HEK293 (cell line): ENCODE results near the gene FADS1.

ENCODE experiments used
- EGR2 ChIP-seq: fragments of 450-650 bp; formaldehyde crosslinking; IDR thresholded peaks from 2 replicates; pipeline ENCODE4 v1.5.1; 2016; ENCODE audit warnings: low read depth, missing biosample characterization, missing genetic modification characterization
- GLIS2 ChIP-seq: fragments of 450-650 bp; formaldehyde crosslinking; IDR thresholded peaks from 2 replicates; pipeline ENCODE4 v1.5.1; 2016; ENCODE audit warnings: missing biosample characterization, missing genetic modification characterization
- IKZF3 ChIP-seq: fragments of 450-650 bp; IDR thresholded peaks from 2 replicates; pipeline ENCODE4 v1.5.0; 2018; ENCODE audit warnings: missing biosample characterization, mild to moderate bottlenecking, missing genetic modification characterization, moderate library complexity
- KLF1 ChIP-seq: fragments of 450-650 bp; formaldehyde crosslinking; IDR thresholded peaks from 2 replicates; pipeline ENCODE4 v1.5.1; 2016; ENCODE audit warnings: missing biosample characterization, missing genetic modification characterization
- OSR2 ChIP-seq: fragments of 450-650 bp; formaldehyde crosslinking; IDR thresholded peaks from 2 replicates; pipeline ENCODE4 v1.5.1; 2016; ENCODE audit warnings: missing biosample characterization, missing genetic modification characterization
- PRDM10 ChIP-seq: fragments of 450-650 bp; formaldehyde crosslinking; IDR thresholded peaks from 2 replicates; pipeline ENCODE4 v1.5.1; 2016; ENCODE audit warnings: missing biosample characterization, missing genetic modification characterization
- RBAK ChIP-seq: fragments of 450-650 bp; formaldehyde crosslinking; IDR thresholded peaks from 2 replicates; pipeline ENCODE4 v1.5.1; 2016; ENCODE audit warnings: missing biosample characterization, missing genetic modification characterization
- SP7 ChIP-seq: fragments of 450-650 bp; formaldehyde crosslinking; IDR thresholded peaks from 2 replicates; pipeline ENCODE4 v1.5.1; 2016; ENCODE audit warnings: missing biosample characterization, missing genetic modification characterization
- YY2 ChIP-seq: fragments of 450-650 bp; formaldehyde crosslinking; IDR thresholded peaks from 2 replicates; pipeline ENCODE4 v1.5.1; 2016; ENCODE audit warnings: missing biosample characterization, missing genetic modification characterization
- ZBTB1 ChIP-seq: fragments of 450-650 bp; formaldehyde crosslinking; IDR thresholded peaks from 2 replicates; pipeline ENCODE4 v1.5.1; 2016; ENCODE audit warnings: missing biosample characterization, missing genetic modification characterization
- ZBTB17 ChIP-seq: fragments of 450-650 bp; formaldehyde crosslinking; IDR thresholded peaks from 2 replicates; pipeline ENCODE4 v1.5.1; 2016; ENCODE audit warnings: missing biosample characterization, missing genetic modification characterization
- ZEB2 ChIP-seq: fragments of 450-650 bp; formaldehyde crosslinking; IDR thresholded peaks from 2 replicates; pipeline ENCODE4 v1.5.1; 2016; ENCODE audit warnings: missing biosample characterization, missing genetic modification characterization
- ZFHX2 ChIP-seq: fragments of 450-650 bp; formaldehyde crosslinking; conservative IDR thresholded peaks from 2 replicates; pipeline ENCODE4 v1.5.1; 2016; ENCODE audit warnings: missing biosample characterization, missing genetic modification characterization
- ZIC2 ChIP-seq: fragments of 450-650 bp; formaldehyde crosslinking; IDR thresholded peaks from 2 replicates; pipeline ENCODE4 v1.5.1; 2016; ENCODE audit warnings: missing biosample characterization, missing genetic modification characterization
- ZNF112 ChIP-seq: fragments of 450-650 bp; formaldehyde crosslinking; IDR thresholded peaks from 2 replicates; pipeline ENCODE4 v1.5.0; 2017; ENCODE audit warnings: missing biosample characterization, missing genetic modification characterization
- ZNF114 ChIP-seq: fragments of 450-650 bp; formaldehyde crosslinking; IDR thresholded peaks from 2 replicates; pipeline ENCODE4 v1.5.0; 2017; ENCODE audit warnings: missing biosample characterization, missing genetic modification characterization
- ZNF16 ChIP-seq: fragments of 450-650 bp; formaldehyde crosslinking; IDR thresholded peaks from 2 replicates; pipeline ENCODE4 v1.5.1; 2016; ENCODE audit warnings: low read depth, missing biosample characterization, missing genetic modification characterization
- ZNF174 ChIP-seq: fragments of 450-650 bp; formaldehyde crosslinking; IDR thresholded peaks from 2 replicates; pipeline ENCODE4 v1.5.0; 2017; ENCODE audit warnings: missing biosample characterization, mild to moderate bottlenecking, missing genetic modification characterization
- ZNF239 ChIP-seq: fragments of 450-650 bp; formaldehyde crosslinking; IDR thresholded peaks from 2 replicates; pipeline ENCODE4 v1.5.1; 2016; ENCODE audit warnings: missing biosample characterization, missing genetic modification characterization
- ZNF248 ChIP-seq: fragments of 450-650 bp; formaldehyde crosslinking; IDR thresholded peaks from 2 replicates; pipeline ENCODE4 v1.5.1; 2017; ENCODE audit warnings: missing biosample characterization, missing genetic modification characterization
- ZNF311 ChIP-seq: fragments of 450-650 bp; formaldehyde crosslinking; IDR thresholded peaks from 2 replicates; pipeline ENCODE4 v1.5.1; 2017; ENCODE audit warnings: missing biosample characterization, missing genetic modification characterization, borderline replicate concordance
- ZNF335 ChIP-seq: fragments of 450-650 bp; formaldehyde crosslinking; conservative IDR thresholded peaks from 2 replicates; pipeline ENCODE4 v1.5.1; 2016; ENCODE audit warnings: missing biosample characterization, missing genetic modification characterization
- ZNF391 ChIP-seq: fragments of 450-650 bp; formaldehyde crosslinking; IDR thresholded peaks from 2 replicates; pipeline ENCODE4 v1.5.1; 2016; ENCODE audit warnings: low read depth, missing biosample characterization, missing genetic modification characterization, borderline replicate concordance
- ZNF544 ChIP-seq: fragments of 450-650 bp; formaldehyde crosslinking; IDR thresholded peaks from 2 replicates; pipeline ENCODE4 v1.5.0; 2017; ENCODE audit warnings: missing biosample characterization, missing genetic modification characterization
- ZNF660 ChIP-seq: fragments of 450-650 bp; IDR thresholded peaks from 2 replicates; pipeline ENCODE4 v1.5.1; 2018; ENCODE audit warnings: missing biosample characterization, mild to moderate bottlenecking, missing genetic modification characterization
- ZNF707 ChIP-seq: fragments of 450-650 bp; formaldehyde crosslinking; IDR thresholded peaks from 2 replicates; pipeline ENCODE4 v1.5.1; 2016; ENCODE audit warnings: missing biosample characterization, missing genetic modification characterization
- TF ChIP-seq, protein P1 (sequence below): fragments of 450-650 bp; formaldehyde crosslinking; IDR thresholded peaks from 2 replicates; pipeline ENCODE4 v1.5.1; 2016; ENCODE audit warnings: missing biosample characterization, missing genetic modification characterization
- TF ChIP-seq, protein P2 (sequence below): fragments of 450-650 bp; formaldehyde crosslinking; IDR thresholded peaks from 2 replicates; pipeline ENCODE4 v1.5.1; 2016; ENCODE audit warnings: missing biosample characterization, missing genetic modification characterization
- TF ChIP-seq, protein P3 (sequence below): IDR thresholded peaks from 2 replicates; pipeline ENCODE4 v1.6.1; 2011; ENCODE audit warnings: mild to moderate bottlenecking, low read depth, low read length, borderline replicate concordance
- TF ChIP-seq, protein P4 (sequence below): fragments of 450-650 bp; formaldehyde crosslinking; IDR thresholded peaks from 2 replicates; pipeline ENCODE4 v1.5.1; 2016; ENCODE audit warnings: missing biosample characterization, missing genetic modification characterization

Gene FADS1

GRCh38 chr11:61816736-61817455 is at the start of gene FADS1 (continued):
- TF ChIP-seq ZBTB17 (tag by site-specific recombination), result no peak
- TF ChIP-seq ZIC2 (tag by site-specific recombination), result peak; percentile 97
- TF ChIP-seq ZNF114 (tag by site-specific recombination), result no peak
- TF ChIP-seq KLF1, result peak; percentile 46
- TF ChIP-seq ZNF391 (tag by site-specific recombination), result no peak; the same call in 1 of the 2 replicates
- peak; percentile 15; the same call in 1 of the 2 replicates for TF ChIP-seq ZNF335 (tag by site-specific recombination)
- no peak for TF ChIP-seq ZNF544 (tag by site-specific recombination)
- TF ChIP-seq IKZF3 (tag by site-specific recombination), result peak; percentile 53; the same call in 1 of the 2 replicates
- TF ChIP-seq GLIS2, result peak; percentile 97
- no peak for TF ChIP-seq ZBTB1 (tag by site-specific recombination)
- peak; percentile 78 for TF ChIP-seq ZNF660 (tag by site-specific recombination)
- TF ChIP-seq, protein P1, sequence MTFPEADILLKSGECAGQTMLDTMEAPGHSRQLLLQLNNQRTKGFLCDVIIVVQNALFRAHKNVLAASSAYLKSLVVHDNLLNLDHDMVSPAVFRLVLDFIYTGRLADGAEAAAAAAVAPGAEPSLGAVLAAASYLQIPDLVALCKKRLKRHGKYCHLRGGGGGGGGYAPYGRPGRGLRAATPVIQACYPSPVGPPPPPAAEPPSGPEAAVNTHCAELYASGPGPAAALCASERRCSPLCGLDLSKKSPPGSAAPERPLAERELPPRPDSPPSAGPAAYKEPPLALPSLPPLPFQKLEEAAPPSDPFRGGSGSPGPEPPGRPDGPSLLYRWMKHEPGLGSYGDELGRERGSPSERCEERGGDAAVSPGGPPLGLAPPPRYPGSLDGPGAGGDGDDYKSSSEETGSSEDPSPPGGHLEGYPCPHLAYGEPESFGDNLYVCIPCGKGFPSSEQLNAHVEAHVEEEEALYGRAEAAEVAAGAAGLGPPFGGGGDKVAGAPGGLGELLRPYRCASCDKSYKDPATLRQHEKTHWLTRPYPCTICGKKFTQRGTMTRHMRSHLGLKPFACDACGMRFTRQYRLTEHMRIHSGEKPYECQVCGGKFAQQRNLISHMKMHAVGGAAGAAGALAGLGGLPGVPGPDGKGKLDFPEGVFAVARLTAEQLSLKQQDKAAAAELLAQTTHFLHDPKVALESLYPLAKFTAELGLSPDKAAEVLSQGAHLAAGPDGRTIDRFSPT (tag by site-specific recombination), result peak; percentile 87
- TF ChIP-seq ZEB2 (tag by site-specific recombination), result peak; percentile 53; the same call in 1 of the 2 replicates
- TF ChIP-seq, protein P2, sequence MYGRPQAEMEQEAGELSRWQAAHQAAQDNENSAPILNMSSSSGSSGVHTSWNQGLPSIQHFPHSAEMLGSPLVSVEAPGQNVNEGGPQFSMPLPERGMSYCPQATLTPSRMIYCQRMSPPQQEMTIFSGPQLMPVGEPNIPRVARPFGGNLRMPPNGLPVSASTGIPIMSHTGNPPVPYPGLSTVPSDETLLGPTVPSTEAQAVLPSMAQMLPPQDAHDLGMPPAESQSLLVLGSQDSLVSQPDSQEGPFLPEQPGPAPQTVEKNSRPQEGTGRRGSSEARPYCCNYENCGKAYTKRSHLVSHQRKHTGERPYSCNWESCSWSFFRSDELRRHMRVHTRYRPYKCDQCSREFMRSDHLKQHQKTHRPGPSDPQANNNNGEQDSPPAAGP (tag by site-specific recombination), result 0 out of 2 replicates have a peak, but pooled peaks have one; percentile 26
- TF ChIP-seq, protein P3, sequence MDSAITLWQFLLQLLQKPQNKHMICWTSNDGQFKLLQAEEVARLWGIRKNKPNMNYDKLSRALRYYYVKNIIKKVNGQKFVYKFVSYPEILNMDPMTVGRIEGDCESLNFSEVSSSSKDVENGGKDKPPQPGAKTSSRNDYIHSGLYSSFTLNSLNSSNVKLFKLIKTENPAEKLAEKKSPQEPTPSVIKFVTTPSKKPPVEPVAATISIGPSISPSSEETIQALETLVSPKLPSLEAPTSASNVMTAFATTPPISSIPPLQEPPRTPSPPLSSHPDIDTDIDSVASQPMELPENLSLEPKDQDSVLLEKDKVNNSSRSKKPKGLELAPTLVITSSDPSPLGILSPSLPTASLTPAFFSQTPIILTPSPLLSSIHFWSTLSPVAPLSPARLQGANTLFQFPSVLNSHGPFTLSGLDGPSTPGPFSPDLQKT, result no peak
- no peak for TF ChIP-seq ZNF248 (tag by site-specific recombination)
- TF ChIP-seq ZNF239, result no peak
- no peak for TF ChIP-seq ZNF707 (tag by site-specific recombination)
- TF ChIP-seq ZNF174 (tag by site-specific recombination), result no peak
- TF ChIP-seq ZNF112 (tag by site-specific recombination), result no peak
- no peak for TF ChIP-seq ZNF311 (tag by site-specific recombination)
- TF ChIP-seq SP7, result 0 out of 2 replicates have a peak, but pooled peaks have one; percentile 41
- no peak for TF ChIP-seq ZNF16 (tag by site-specific recombination)
- TF ChIP-seq RBAK (tag by site-specific recombination), result no peak
- no peak for TF ChIP-seq YY2
- TF ChIP-seq ZFHX2 (tag by site-specific recombination), result no peak
- TF ChIP-seq EGR2 (tag by site-specific recombination), result no peak
- TF ChIP-seq, protein P4, sequence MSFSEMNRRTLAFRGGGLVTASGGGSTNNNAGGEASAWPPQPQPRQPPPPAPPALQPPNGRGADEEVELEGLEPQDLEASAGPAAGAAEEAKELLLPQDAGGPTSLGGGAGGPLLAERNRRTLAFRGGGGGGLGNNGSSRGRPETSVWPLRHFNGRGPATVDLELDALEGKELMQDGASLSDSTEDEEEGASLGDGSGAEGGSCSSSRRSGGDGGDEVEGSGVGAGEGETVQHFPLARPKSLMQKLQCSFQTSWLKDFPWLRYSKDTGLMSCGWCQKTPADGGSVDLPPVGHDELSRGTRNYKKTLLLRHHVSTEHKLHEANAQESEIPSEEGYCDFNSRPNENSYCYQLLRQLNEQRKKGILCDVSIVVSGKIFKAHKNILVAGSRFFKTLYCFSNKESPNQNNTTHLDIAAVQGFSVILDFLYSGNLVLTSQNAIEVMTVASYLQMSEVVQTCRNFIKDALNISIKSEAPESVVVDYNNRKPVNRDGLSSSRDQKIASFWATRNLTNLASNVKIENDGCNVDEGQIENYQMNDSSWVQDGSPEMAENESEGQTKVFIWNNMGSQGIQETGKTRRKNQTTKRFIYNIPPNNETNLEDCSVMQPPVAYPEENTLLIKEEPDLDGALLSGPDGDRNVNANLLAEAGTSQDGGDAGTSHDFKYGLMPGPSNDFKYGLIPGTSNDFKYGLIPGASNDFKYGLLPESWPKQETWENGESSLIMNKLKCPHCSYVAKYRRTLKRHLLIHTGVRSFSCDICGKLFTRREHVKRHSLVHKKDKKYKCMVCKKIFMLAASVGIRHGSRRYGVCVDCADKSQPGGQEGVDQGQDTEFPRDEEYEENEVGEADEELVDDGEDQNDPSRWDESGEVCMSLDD, result peak; percentile 63
- TF ChIP-seq PRDM10 (tag by site-specific recombination), result peak; percentile 50
- TF ChIP-seq OSR2 (tag by site-specific recombination), result no peak
